M059J (cell line): ENCODE data around the gene SNAPC4. TPM values are rescaled to one million over a fixed set of nuclear protein-coding genes. Genes with fewer than 3 reads are reported as not detected.
A peak's percentile ranks its signal among the peaks of the same experiment; 100 is the strongest.

Experiments
- DNase-seq: peaks from one replicate; pipeline ENCODE4 v3.0.0-alpha.2; 2012; ENCODE audit warnings: low read depth
- total RNA-seq: library from RNA; depleted of rRNA; stranded (reverse); fragments of >200 nt; shearing (Covaris generic); gene quantifications from 2 replicates; pipeline ENCODE4 v1.2.3, GENCODE V29; 2014

Gene SNAPC4
- total RNA-seq, 1 experiment from 2014 or later: 8.1 TPM

- DNase-seq: no peak
Observed at GRCh38 chr9:136433849-136434579, 34.0 kb upstream of the SNAPC4 start.

- DNase-seq: no peak
Observed at GRCh38 chr9:136433043-136433715, 33.2 kb upstream of the SNAPC4 start.

- DNase-seq: no peak
Observed at GRCh38 chr9:136432591-136432990, 32.6 kb upstream of the SNAPC4 start.

- DNase-seq: no peak
Observed at GRCh38 chr9:136431782-136432350, 31.9 kb upstream of the SNAPC4 start.

GRCh38 chr9:136430588-136431234 lies 30.7 kb upstream of the SNAPC4 start:
- DNase-seq: no peak

- DNase-seq: no peak
Observed at GRCh38 chr9:136429683-136430491, 29.9 kb upstream of the SNAPC4 start.

- no peak for DNase-seq
Observed at GRCh38 chr9:136429075-136429628, 29.2 kb upstream of the SNAPC4 start.

GRCh38 chr9:136426787-136427186 lies 26.8 kb upstream of the SNAPC4 start:
- no peak for DNase-seq

GRCh38 chr9:136425367-136425766 lies 25.4 kb upstream of the SNAPC4 start:
- DNase-seq: peak; percentile 62

GRCh38 chr9:136424750-136425362 lies 24.9 kb upstream of the SNAPC4 start:
- DNase-seq: peak; percentile 74

- DNase-seq: no peak
Observed at GRCh38 chr9:136423432-136424146, 23.6 kb upstream of the SNAPC4 start.

GRCh38 chr9:136422876-136423275 lies 22.9 kb upstream of the SNAPC4 start:
- DNase-seq: no peak

GRCh38 chr9:136421791-136422190 lies 21.8 kb upstream of the SNAPC4 start:
- no peak for DNase-seq

- no peak for DNase-seq
Observed at GRCh38 chr9:136419092-136419420, 19.1 kb upstream of the SNAPC4 start.

- no peak for DNase-seq
Observed at GRCh38 chr9:136418182-136419091, 18.5 kb upstream of the SNAPC4 start.

- no peak for DNase-seq
Observed at GRCh38 chr9:136416914-136417313, 16.9 kb upstream of the SNAPC4 start.

- peak; percentile 25 for DNase-seq
Observed at GRCh38 chr9:136416427-136416826, 16.5 kb upstream of the SNAPC4 start.

- DNase-seq: no peak
Observed at GRCh38 chr9:136412962-136413361, 13.0 kb upstream of the SNAPC4 start.

- DNase-seq: no peak
Observed at GRCh38 chr9:136411378-136411777, 11.4 kb upstream of the SNAPC4 start.
